Nephron (organoid): Measurements from ENCODE around the gene FBXW12.
A peak's percentile ranks its signal among the peaks of the same experiment; 100 is the strongest.

ENCODE experiments used
- H3K27ac Mint-ChIP-seq, 3 experiments: 2 replicates each; pipeline ENCODE4 v1.8.0; 2020; ENCODE audit warnings: mixed read lengths in 3 of 3, mild to moderate bottlenecking in 2 of 3, moderate library complexity in 1 of 3
- H3K27me3 Mint-ChIP-seq: 2 replicates; pipeline ENCODE4 v1.8.0; 2021; ENCODE audit warnings: low read depth, mild to moderate bottlenecking, moderate library complexity, mixed read lengths
- H3K36me3 Mint-ChIP-seq: 2 replicates; pipeline ENCODE4 v1.8.0; 2020; ENCODE audit warnings: low read depth, mixed read lengths
- H3K4me1 Mint-ChIP-seq: 2 replicates; pipeline ENCODE4 v1.8.0; 2020; ENCODE audit warnings: mixed read lengths
- H3K4me3 Mint-ChIP-seq, 3 experiments: 2 replicates each; pipeline ENCODE4 v1.8.0; 2020; ENCODE audit warnings: mild to moderate bottlenecking in 3 of 3, mixed read lengths in 3 of 3, moderate library complexity in 2 of 3
- H3K9me3 Mint-ChIP-seq: 2 replicates; pipeline ENCODE4 v1.8.0; 2020; ENCODE audit warnings: mixed read lengths
- CTCF ChIP-seq, 3 experiments: fragments of 200-600 bp; sonication (generic); IDR thresholded peaks; one replicate each; pipeline ENCODE4 v1.5.0; 2021; ENCODE audit warnings: antibody characterized with exemption in 3 of 3; ENCODE audit not compliant: unreplicated experiment in 3 of 3

The FBXW12 gene

GRCh38 chr3:48422272-48422671 is 50.3 kb downstream of the FBXW12 start:
- Mint-ChIP-seq H3K4me1 (peaks cover 31% of the 10 kb centered on the region), H3K27ac (no peak overlapping the region), H3K27me3 (no peaks in the 10 kb centered on the region), H3K4me3 (no peak overlapping the region), H3K36me3 (peaks cover 10% of the 10 kb centered on the region), H3K9me3 (no peaks in the 10 kb centered on the region)
- no peak for TF ChIP-seq CTCF (IDR thresholded peaks at IDR 0.05; ENCODE audit: unreplicated experiment in 3 of 3)

- no peaks in the 10 kb centered on the region for H3K27me3 Mint-ChIP-seq
- H3K4me1 Mint-ChIP-seq = peaks cover 35% of the 10 kb centered on the region
- peaks cover 10% of the 10 kb centered on the region for H3K36me3 Mint-ChIP-seq
- H3K4me3 Mint-ChIP-seq = no peak overlapping the region
- no peaks in the 10 kb centered on the region for H3K9me3 Mint-ChIP-seq
- peak overlapping the region in 2 of 3 experiments; percentile 57 to 72 for H3K27ac Mint-ChIP-seq
- no peak for TF ChIP-seq CTCF (IDR thresholded peaks at IDR 0.05; ENCODE audit: unreplicated experiment in 3 of 3)
These were observed 50.7 kb downstream of the FBXW12 start for GRCh38 chr3:48422681-48423080.

- no peaks in the 10 kb centered on the region for H3K27me3 Mint-ChIP-seq
- TF ChIP-seq CTCF (IDR thresholded peaks at IDR 0.05; ENCODE audit: unreplicated experiment in 3 of 3) = no peak
- peaks cover 10% of the 10 kb centered on the region for H3K36me3 Mint-ChIP-seq
- no peak overlapping the region for H3K4me3 Mint-ChIP-seq
- peak overlapping the region in 2 of 3 experiments; percentile 57 to 72 for H3K27ac Mint-ChIP-seq
- peaks cover 41% of the 10 kb centered on the region for H3K4me1 Mint-ChIP-seq
- H3K9me3 Mint-ChIP-seq = no peaks in the 10 kb centered on the region
These were observed 51.3 kb downstream of the FBXW12 start for GRCh38 chr3:48423241-48423882.

GRCh38 chr3:48423883-48424695 is 52.1 kb downstream of the FBXW12 start:
- Mint-ChIP-seq H3K4me3 (peak overlapping the region; percentile 54 to 68 (median 62)), H3K36me3 (peaks cover 10% of the 10 kb centered on the region), H3K4me1 (peaks cover 43% of the 10 kb centered on the region), H3K27me3 (no peaks in the 10 kb centered on the region), H3K9me3 (no peaks in the 10 kb centered on the region), H3K27ac (peak overlapping the region; percentile 58 to 93 (median 87))
- no peak for TF ChIP-seq CTCF (IDR thresholded peaks at IDR 0.05; ENCODE audit: unreplicated experiment in 3 of 3)

- peaks cover 10% of the 10 kb centered on the region for H3K36me3 Mint-ChIP-seq
- no peaks in the 10 kb centered on the region for H3K9me3 Mint-ChIP-seq
- peak overlapping the region; percentile 87 to 93 (median 87) for H3K27ac Mint-ChIP-seq
- no peaks in the 10 kb centered on the region for H3K27me3 Mint-ChIP-seq
- TF ChIP-seq CTCF (IDR thresholded peaks at IDR 0.05; ENCODE audit: unreplicated experiment in 3 of 3) = no peak
- peaks cover 43% of the 10 kb centered on the region for H3K4me1 Mint-ChIP-seq
- peak overlapping the region; percentile 62 to 65 (median 64) for H3K4me3 Mint-ChIP-seq
These were observed 53.3 kb downstream of the FBXW12 start for GRCh38 chr3:48425281-48425812.
